NB4 (cell line): Measurements from ENCODE around the gene SIVA1.

Experiments used
- CTCF ChIP-seq: IDR thresholded peaks from one replicate; pipeline ENCODE4 v1.5.1; 2012; ENCODE audit warnings: low read depth, low read length
- MAX ChIP-seq: IDR thresholded peaks from 2 replicates; pipeline ENCODE4 v1.6.1; 2011; ENCODE audit warnings: low read depth, low read length
- MYC ChIP-seq: IDR thresholded peaks from 2 replicates; pipeline ENCODE4 v1.6.1; 2011; ENCODE audit warnings: low read depth, low read length
- POLR2A ChIP-seq: IDR thresholded peaks from 2 replicates; pipeline ENCODE4 v1.6.1; 2011; ENCODE audit warnings: mild to moderate bottlenecking; ENCODE audit not compliant: insufficient read length; ENCODE audit errors: extremely low read depth

GRCh38 chr14:104765517-104765916 lies 12.6 kb downstream of the SIVA1 start:
- no peak for TF ChIP-seq CTCF
- TF ChIP-seq MAX = no peak
- no peak for TF ChIP-seq POLR2A
- TF ChIP-seq MYC = no peak
